GM19452 (cell line): Measurements from ENCODE around the gene USP12.
"Not testable (repeated sequence)": the region's sequence is repeated elsewhere in the genome, so short reads cannot be mapped to it uniquely, and the experiment has no call there.

ENCODE experiments used
- ATAC-seq: cut with Tn5 transposase; IDR thresholded peaks from one replicate; pipeline ENCODE4 v1.9.1; 2021; ENCODE audit not compliant: unreplicated experiment

Gene USP12

GRCh38 chr13:27151798-27152599, 19.6 kb downstream of the USP12 start:
- no peak for ATAC-seq

GRCh38 chr13:27149702-27150101, 21.9 kb downstream of the USP12 start:
- no peak for ATAC-seq

DNA sequence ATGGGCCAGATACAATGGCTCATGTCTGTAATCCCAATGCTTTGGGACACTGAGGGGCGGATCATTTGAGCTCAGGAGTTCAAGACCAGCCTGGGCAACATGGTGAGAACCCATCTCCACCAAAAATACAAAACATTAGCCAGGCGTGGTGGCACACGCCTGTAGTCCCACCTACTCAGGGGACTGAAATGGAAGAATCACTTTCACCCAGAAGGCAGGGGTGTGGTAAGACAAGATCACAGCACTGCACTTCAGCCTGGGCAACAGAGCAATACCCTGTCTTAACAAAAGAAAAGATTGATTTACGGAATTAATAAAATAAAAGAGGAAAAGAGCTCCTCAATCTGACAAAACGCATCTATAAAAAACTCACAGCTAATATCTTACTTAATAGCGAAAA, 22.7 kb downstream of the USP12 start:
- ATAC-seq, result no peak

- peak; percentile 59 for ATAC-seq
These were observed 24.0 kb downstream of the USP12 start for GRCh38 chr13:27147530-27148170.

DNA sequence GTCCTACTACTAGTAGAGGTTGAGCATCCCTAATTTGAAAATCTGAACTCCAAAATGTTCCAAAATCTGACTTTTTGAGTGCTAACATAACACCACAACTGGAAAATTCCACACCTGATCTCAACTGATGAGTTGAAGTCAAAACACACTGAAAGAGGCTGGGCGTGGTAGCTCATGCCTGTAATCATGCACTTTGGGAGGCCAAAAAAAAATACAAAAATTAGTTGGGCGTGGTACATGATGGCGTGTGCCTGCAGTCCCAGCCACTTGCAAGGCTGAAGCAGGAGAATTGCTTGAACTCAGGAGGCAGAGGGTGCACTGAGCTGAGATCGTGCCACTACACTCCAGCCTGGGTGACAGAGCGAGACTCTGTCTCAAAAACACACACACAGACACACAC, 29.9 kb downstream of the USP12 start:
- no peak for ATAC-seq

DNA sequence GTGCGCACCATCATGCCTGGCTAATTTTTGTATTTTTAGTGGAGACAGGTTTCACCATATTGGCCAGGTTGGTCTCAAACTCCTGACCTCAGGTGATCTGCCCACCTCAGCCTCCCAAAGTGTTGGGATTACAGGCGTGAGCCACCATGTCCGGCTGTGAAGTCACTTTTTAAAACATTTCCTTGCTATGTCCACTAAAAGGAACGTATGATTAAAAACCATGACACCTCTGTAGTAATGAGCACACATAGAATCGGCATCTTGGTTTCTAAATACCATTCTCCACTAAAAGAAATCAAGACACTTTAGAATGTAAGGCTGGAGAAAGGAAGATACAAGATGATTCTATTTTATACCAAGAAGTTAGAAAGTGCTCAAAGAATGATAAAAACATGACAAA, 30.5 kb downstream of the USP12 start:
- not testable (repeated sequence) for ATAC-seq

GRCh38 chr13:27140060-27140459, 31.6 kb downstream of the USP12 start:
- no peak for ATAC-seq

GRCh38 chr13:27139565-27139964, 32.0 kb downstream of the USP12 start:
- ATAC-seq, result no peak

GRCh38 chr13:27138457-27139093, 33.0 kb downstream of the USP12 start:
- ATAC-seq, result no peak

DNA sequence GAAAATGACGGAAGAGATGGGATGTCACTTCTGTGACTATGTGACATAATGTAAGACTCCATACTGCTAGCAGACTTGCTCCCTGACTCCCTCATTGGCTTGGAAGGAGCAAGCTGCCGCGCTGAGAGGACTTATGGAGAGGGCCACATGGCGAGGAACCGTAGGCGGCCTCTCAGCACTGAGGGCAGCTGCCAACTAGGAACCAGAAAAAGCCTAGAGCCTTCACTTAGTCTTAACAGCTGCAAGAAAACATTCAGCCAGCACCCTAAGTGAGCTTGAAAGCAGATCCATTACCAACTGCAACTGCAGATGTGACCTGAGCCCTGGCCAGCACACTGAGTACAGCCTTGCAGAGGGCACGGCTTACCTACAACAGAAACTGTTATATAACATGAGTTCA, 33.9 kb downstream of the USP12 start:
- no peak for ATAC-seq

DNA sequence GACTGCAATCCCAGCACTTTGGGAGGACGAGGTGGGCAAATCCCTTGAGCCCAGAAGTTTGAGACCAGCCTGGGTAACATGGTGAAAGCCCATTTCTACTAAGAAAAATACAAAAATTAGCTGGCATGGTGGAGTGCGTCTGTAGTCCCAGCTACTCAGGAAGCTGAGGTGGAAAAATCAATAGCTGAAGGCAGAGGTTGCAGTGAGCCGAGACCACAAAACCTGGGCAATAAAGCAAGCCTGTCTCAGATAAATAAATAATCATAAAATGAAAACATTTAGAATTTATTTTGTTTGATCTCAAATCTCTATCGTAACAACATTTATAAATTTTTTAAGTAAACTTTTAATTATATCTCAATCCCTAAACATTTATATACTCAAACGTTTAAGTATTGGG, 36.6 kb downstream of the USP12 start:
- ATAC-seq, result no peak

- ATAC-seq, result no peak
These were observed 37.7 kb downstream of the USP12 start for GRCh38 chr13:27133889-27134288.

DNA sequence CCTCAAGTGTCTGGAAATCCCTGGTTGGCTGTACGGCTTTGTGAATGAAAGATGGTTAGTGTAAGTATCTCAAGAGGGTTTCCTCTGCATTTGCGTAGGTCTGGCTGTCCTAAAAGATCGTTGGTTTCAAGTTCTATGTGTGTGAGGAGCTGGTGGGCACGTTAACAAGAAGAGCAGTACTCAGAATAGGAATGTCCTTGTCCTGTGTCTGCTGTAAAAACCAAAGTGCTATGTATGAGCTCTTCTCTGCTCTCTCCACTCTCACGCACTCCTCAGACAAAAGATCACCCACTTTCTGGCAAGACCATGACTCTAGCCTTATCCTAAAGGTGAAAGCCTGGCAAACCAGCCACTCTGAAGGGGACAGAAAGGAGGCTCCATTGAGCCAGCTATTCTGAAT, 39.1 kb downstream of the USP12 start:
- no peak for ATAC-seq

GRCh38 chr13:27131906-27132305, 39.7 kb downstream of the USP12 start:
- ATAC-seq, result no peak

DNA sequence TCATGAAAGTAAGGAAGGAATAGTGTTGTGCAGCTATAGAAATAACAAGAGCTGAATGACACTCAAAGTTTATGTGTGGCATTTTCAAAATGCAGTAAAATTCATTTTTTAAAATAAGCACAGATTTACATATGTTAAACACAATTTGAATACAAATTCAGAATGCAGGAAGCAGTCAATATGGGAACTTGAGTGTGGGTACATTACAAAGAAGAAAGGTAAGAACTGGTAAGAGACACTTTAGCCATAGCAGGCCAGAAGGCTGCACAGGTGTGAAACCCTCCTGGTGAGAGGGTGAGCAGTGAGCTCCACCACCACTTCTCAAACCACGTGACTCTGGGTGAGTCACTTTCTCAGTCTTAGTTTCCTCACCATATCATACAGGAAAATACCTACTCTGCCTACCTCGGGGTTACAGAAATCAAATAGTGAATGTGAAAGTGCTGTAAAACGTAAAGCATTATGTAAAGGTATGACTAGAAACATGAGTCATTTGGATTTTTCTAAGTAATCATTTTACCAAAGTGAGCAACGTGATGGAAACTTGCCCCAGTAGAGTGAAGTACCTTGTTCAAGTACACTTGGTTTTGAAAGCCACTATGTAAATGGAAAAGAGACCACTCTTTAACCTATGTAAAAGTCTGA, 40.5 kb downstream of the USP12 start:
- peak; percentile 87 for ATAC-seq

GRCh38 chr13:27130223-27130978, 41.2 kb downstream of the USP12 start:
- ATAC-seq, result no peak

DNA sequence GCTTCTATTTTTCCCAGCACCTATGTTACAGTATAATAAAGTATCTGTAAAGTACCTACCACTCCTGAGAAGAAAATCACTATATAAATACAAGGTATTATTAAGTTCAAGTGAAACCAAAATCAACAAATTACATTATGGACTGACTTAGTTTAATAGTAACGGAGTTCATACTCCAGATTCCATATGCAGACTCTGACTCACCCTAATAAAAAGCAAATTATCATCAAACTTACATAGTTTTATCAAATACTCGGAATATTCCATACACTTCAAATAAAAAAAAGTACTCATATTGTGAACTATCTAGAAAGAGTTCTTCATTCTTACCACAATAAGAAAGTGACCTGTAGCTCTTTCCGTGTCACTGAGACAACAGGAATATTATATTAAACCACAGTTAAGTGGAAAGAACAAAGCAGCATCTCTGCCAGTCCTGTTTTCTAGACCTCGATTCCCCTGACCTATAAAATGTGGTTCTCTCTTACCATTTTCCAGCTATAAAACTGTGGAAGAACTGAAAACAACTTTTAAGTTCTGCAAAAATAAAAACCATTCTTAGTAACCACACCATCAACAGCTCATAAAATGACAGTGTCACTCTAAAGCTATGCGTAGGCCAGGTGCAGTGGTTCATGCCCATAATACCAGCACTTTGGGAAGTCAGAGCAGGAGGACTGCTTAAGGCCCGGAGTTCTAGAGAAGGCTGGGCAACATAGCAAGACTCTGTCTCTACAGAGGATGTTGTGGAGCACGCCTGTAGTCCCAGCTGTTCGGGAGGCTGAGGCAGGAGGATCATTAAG, 42.6 kb downstream of the USP12 start:
- no peak for ATAC-seq

DNA sequence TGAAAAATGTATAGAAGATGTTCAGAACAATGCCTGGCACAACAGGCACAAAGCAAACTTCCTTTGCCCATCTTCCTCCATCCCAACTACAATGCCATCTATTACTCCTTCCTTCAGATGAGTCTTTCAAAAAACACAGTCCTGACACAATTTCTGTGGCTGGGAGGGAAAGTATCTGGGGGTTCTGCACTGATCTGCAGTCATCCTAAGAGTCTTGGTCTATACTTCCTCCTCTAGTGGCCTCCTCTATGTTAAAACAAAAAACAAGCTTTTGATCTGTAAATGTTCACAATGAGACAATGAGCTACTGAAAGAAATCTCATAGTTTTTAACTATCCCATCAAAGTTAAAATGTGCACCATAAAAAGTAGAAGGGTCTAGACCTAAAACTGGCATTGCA, 44.8 kb downstream of the USP12 start:
- no peak for ATAC-seq

GRCh38 chr13:27125357-27126282, 46.0 kb downstream of the USP12 start:
- ATAC-seq, result no peak
